Measurements from ENCODE around the gene BAX.

DNA sequence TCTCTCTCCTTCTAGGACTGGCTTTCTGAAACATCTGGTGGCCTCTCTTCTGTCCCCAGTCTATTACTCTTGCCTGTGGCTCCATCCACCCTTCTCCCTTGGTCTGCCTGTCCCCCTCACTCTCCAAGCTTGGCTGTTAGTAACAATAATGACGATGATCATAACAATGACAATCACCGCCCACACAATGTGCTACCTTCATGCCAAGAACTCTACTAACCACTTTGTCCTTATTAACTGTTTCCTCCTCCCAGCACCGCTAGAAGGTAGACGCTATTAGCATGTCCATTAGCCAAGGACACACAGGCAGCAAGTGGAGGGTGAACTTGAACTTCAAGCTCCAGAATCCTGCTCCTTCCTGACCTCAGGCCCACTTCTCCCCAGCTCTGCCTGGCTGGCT lies 35.7 kb downstream of the BAX start:
- TF ChIP-seq, protein P1, sequence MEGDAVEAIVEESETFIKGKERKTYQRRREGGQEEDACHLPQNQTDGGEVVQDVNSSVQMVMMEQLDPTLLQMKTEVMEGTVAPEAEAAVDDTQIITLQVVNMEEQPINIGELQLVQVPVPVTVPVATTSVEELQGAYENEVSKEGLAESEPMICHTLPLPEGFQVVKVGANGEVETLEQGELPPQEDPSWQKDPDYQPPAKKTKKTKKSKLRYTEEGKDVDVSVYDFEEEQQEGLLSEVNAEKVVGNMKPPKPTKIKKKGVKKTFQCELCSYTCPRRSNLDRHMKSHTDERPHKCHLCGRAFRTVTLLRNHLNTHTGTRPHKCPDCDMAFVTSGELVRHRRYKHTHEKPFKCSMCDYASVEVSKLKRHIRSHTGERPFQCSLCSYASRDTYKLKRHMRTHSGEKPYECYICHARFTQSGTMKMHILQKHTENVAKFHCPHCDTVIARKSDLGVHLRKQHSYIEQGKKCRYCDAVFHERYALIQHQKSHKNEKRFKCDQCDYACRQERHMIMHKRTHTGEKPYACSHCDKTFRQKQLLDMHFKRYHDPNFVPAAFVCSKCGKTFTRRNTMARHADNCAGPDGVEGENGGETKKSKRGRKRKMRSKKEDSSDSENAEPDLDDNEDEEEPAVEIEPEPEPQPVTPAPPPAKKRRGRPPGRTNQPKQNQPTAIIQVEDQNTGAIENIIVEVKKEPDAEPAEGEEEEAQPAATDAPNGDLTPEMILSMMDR (IDR thresholded peaks at IDR 0.05): no peak
- TF ChIP-seq POLR2A (IDR thresholded peaks at IDR 0.05) (no peak), EP300 (IDR thresholded peaks at IDR 0.05) (no peak)
